Measurements from ENCODE around the gene ZBTB17. TPM values are rescaled to one million over a fixed set of nuclear protein-coding genes. Genes with fewer than 3 reads are reported as not detected.

ZBTB17 gene
- total RNA-seq, 1 experiment from 2014 or later = 32.0 TPM

DNA sequence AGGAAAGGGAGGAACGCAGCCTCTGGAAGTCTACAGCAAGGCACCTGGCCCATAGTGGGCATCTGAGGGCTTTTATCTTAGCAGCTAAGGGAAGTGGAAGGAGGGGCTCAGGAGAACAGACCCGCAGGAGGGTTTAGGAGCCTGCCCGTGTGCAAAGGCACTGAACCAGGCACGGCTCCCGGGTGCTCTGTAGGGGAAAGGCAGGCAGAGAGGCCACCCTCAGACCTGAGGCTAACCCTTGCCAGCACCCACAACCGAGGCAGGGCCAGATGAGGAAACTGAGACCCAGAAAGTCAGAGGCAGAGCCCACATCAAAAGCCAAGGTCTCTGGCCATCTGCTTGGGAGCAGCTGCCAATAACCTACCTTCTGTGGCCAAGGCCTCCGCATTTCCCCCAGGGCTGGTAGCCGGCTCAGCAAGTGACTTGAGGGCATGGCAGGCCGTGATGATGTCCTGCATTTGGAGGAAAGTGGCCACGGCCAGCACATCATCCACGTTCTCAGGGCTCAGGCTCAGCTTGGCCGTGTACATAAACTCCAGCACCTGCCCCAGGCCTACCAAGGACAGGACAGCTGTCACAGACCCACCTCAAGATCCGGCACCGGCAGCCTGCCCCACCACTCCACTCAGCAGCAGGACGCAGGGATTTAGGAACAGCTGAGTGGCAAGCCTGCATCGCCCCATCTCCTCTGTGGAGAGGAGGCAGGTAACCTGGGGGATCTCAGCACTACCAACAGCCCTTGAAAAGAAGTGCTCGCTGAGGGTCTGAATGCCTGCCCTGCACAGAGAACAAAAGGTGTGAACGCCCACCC lies 29.1 kb downstream of the ZBTB17 start:
- DNase-seq (ENCODE audit: low spot score) = no peak
- H3K4me3 Mint-ChIP-seq = no peak overlapping the region
- H3K27me3 Mint-ChIP-seq (ENCODE audit: low read depth) = no peaks in the 10 kb centered on the region
- CTCF ChIA-PET = interaction anchor here (1.6 kb wide), 1 partner anchor 155 kb away, joined by 3 read pairs; no protein-coding TSS in a partner anchor
- peaks cover 38% of the 10 kb centered on the region for H3K4me1 Mint-ChIP-seq
- peaks cover 6% of the 10 kb centered on the region for H3K36me3 Mint-ChIP-seq
- POLR2A ChIA-PET = no interaction called here
- no peak overlapping the region for H3K27ac Mint-ChIP-seq
- no peak for ATAC-seq
- TF ChIP-seq, protein P1, sequence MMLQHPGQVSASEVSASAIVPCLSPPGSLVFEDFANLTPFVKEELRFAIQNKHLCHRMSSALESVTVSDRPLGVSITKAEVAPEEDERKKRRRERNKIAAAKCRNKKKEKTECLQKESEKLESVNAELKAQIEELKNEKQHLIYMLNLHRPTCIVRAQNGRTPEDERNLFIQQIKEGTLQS (CRISPR knock-in tag; conservative IDR thresholded peaks at IDR 0.05) = no peak
- TF ChIP-seq, protein P2, sequence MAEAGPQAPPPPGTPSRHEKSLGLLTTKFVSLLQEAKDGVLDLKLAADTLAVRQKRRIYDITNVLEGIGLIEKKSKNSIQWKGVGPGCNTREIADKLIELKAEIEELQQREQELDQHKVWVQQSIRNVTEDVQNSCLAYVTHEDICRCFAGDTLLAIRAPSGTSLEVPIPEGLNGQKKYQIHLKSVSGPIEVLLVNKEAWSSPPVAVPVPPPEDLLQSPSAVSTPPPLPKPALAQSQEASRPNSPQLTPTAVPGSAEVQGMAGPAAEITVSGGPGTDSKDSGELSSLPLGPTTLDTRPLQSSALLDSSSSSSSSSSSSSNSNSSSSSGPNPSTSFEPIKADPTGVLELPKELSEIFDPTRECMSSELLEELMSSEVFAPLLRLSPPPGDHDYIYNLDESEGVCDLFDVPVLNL (CRISPR knock-in tag; IDR thresholded peaks at IDR 0.05; ENCODE audit: borderline replicate concordance, low read depth) = no peak
- no peak for TF ChIP-seq ZNF317 (CRISPR knock-in tag; IDR thresholded peaks at IDR 0.05; ENCODE audit: borderline replicate concordance, low read depth)
- TF ChIP-seq, protein P3, sequence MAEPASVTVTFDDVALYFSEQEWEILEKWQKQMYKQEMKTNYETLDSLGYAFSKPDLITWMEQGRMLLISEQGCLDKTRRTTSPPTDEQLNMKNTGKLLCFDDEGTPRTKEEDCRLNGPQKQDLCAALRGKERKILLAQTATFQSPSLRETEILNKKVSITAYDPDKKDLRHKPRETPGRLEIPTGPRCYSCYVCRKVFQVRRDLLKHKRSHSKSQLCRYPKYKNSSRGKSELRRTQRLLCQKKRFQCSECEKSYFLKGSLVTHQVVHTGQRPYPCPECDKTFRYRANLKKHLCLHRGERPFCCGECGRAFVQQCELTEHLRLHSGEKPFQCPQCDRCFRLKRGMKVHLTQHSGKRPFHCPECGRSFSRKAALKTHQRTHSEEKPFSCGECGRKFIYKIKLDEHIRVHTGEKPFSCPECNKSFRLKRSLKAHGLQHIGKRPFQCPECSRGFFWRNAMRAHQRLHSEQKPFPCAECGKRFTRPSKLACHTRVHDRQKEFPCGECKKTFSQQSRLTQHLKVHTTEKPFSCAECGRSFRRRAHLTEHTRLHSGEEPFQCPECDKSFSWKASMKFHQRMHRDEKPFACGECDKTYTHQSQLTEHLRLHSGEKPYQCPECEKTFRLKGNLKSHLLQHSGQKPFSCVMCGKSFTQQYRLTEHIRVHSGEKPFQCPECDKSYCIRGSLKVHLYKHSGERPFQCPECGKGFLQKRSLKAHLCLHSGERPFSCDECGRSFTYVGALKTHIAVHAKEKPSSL (CRISPR knock-in tag; conservative IDR thresholded peaks at IDR 0.05) = no peak
- TF ChIP-seq, protein P4, sequence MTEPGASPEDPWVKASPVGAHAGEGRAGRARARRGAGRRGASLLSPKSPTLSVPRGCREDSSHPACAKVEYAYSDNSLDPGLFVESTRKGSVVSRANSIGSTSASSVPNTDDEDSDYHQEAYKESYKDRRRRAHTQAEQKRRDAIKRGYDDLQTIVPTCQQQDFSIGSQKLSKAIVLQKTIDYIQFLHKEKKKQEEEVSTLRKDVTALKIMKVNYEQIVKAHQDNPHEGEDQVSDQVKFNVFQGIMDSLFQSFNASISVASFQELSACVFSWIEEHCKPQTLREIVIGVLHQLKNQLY (CRISPR knock-in tag; IDR thresholded peaks at IDR 0.05) = no peak
- TF ChIP-seq ETV6 (CRISPR knock-in tag; IDR thresholded peaks at IDR 0.05) = no peak
- TF ChIP-seq FOXK1 (CRISPR knock-in tag; IDR thresholded peaks at IDR 0.05) = no peak
- TF ChIP-seq, protein P5, sequence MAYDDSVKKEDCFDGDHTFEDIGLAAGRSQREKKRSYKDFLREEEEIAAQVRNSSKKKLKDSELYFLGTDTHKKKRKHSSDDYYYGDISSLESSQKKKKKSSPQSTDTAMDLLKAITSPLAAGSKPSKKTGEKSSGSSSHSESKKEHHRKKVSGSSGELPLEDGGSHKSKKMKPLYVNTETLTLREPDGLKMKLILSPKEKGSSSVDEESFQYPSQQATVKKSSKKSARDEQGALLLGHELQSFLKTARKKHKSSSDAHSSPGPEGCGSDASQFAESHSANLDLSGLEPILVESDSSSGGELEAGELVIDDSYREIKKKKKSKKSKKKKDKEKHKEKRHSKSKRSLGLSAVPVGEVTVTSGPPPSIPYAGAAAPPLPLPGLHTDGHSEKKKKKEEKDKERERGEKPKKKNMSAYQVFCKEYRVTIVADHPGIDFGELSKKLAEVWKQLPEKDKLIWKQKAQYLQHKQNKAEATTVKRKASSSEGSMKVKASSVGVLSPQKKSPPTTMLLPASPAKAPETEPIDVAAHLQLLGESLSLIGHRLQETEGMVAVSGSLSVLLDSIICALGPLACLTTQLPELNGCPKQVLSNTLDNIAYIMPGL (CRISPR knock-in tag; IDR thresholded peaks at IDR 0.05) = no peak
- TF ChIP-seq, protein P6, sequence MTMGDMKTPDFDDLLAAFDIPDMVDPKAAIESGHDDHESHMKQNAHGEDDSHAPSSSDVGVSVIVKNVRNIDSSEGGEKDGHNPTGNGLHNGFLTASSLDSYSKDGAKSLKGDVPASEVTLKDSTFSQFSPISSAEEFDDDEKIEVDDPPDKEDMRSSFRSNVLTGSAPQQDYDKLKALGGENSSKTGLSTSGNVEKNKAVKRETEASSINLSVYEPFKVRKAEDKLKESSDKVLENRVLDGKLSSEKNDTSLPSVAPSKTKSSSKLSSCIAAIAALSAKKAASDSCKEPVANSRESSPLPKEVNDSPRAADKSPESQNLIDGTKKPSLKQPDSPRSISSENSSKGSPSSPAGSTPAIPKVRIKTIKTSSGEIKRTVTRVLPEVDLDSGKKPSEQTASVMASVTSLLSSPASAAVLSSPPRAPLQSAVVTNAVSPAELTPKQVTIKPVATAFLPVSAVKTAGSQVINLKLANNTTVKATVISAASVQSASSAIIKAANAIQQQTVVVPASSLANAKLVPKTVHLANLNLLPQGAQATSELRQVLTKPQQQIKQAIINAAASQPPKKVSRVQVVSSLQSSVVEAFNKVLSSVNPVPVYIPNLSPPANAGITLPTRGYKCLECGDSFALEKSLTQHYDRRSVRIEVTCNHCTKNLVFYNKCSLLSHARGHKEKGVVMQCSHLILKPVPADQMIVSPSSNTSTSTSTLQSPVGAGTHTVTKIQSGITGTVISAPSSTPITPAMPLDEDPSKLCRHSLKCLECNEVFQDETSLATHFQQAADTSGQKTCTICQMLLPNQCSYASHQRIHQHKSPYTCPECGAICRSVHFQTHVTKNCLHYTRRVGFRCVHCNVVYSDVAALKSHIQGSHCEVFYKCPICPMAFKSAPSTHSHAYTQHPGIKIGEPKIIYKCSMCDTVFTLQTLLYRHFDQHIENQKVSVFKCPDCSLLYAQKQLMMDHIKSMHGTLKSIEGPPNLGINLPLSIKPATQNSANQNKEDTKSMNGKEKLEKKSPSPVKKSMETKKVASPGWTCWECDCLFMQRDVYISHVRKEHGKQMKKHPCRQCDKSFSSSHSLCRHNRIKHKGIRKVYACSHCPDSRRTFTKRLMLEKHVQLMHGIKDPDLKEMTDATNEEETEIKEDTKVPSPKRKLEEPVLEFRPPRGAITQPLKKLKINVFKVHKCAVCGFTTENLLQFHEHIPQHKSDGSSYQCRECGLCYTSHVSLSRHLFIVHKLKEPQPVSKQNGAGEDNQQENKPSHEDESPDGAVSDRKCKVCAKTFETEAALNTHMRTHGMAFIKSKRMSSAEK (CRISPR knock-in tag; IDR thresholded peaks at IDR 0.05; ENCODE audit: borderline replicate concordance) = no peak
- TF ChIP-seq, protein P7, sequence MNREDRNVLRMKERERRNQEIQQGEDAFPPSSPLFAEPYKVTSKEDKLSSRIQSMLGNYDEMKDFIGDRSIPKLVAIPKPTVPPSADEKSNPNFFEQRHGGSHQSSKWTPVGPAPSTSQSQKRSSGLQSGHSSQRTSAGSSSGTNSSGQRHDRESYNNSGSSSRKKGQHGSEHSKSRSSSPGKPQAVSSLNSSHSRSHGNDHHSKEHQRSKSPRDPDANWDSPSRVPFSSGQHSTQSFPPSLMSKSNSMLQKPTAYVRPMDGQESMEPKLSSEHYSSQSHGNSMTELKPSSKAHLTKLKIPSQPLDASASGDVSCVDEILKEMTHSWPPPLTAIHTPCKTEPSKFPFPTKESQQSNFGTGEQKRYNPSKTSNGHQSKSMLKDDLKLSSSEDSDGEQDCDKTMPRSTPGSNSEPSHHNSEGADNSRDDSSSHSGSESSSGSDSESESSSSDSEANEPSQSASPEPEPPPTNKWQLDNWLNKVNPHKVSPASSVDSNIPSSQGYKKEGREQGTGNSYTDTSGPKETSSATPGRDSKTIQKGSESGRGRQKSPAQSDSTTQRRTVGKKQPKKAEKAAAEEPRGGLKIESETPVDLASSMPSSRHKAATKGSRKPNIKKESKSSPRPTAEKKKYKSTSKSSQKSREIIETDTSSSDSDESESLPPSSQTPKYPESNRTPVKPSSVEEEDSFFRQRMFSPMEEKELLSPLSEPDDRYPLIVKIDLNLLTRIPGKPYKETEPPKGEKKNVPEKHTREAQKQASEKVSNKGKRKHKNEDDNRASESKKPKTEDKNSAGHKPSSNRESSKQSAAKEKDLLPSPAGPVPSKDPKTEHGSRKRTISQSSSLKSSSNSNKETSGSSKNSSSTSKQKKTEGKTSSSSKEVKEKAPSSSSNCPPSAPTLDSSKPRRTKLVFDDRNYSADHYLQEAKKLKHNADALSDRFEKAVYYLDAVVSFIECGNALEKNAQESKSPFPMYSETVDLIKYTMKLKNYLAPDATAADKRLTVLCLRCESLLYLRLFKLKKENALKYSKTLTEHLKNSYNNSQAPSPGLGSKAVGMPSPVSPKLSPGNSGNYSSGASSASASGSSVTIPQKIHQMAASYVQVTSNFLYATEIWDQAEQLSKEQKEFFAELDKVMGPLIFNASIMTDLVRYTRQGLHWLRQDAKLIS (CRISPR knock-in tag; IDR thresholded peaks at IDR 0.05; ENCODE audit: borderline replicate concordance) = no peak
- TF ChIP-seq, protein P8, sequence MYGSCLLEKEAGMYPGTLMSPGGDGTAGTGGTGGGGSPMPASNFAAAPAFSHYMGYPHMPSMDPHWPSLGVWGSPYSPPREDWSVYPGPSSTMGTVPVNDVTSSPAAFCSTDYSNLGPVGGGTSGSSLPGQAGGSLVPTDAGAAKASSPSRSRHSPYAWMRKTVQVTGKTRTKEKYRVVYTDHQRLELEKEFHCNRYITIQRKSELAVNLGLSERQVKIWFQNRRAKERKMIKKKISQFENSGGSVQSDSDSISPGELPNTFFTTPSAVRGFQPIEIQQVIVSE (CRISPR knock-in tag; IDR thresholded peaks at IDR 0.05; ENCODE audit: borderline replicate concordance) = no peak
- TF ChIP-seq ZNF138 (CRISPR knock-in tag; conservative IDR thresholded peaks at IDR 0.05) = no peak
- TF ChIP-seq, protein P9, sequence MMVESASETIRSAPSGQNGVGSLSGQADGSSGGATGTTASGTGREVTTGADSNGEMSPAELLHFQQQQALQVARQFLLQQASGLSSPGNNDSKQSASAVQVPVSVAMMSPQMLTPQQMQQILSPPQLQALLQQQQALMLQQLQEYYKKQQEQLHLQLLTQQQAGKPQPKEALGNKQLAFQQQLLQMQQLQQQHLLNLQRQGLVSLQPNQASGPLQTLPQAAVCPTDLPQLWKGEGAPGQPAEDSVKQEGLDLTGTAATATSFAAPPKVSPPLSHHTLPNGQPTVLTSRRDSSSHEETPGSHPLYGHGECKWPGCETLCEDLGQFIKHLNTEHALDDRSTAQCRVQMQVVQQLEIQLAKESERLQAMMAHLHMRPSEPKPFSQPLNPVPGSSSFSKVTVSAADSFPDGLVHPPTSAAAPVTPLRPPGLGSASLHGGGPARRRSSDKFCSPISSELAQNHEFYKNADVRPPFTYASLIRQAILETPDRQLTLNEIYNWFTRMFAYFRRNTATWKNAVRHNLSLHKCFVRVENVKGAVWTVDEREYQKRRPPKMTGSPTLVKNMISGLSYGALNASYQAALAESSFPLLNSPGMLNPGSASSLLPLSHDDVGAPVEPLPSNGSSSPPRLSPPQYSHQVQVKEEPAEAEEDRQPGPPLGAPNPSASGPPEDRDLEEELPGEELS (CRISPR knock-in tag; IDR thresholded peaks at IDR 0.05) = no peak
- no peak for TF ChIP-seq IRF2 (CRISPR knock-in tag; IDR thresholded peaks at IDR 0.05; ENCODE audit: borderline replicate concordance, low read depth)
- no peak for TF ChIP-seq NR1H2 (CRISPR knock-in tag; IDR thresholded peaks at IDR 0.05)
- no peaks in the 10 kb centered on the region for H3K9me3 Mint-ChIP-seq

Measured in WTC11 (cell line).